Activated naive CD8-positive, alpha-beta T cell treated with anti-CD3 and anti-CD28 coated beads for 36 hours (primary cell): ENCODE results near the gene C1R. TPM values are rescaled to one million over a fixed set of nuclear protein-coding genes. Genes with fewer than 3 reads are reported as not detected.
A peak's percentile ranks its signal among the peaks of the same experiment; 100 is the strongest.
"Not testable (repeated sequence)": the region's sequence is repeated elsewhere in the genome, so short reads cannot be mapped to it uniquely, and the experiment has no call there.

Experiments used
- DNase-seq: peaks from one replicate; pipeline ENCODE4 v3.0.0; 2021
- H3K27ac Mint-ChIP-seq: one replicate; pipeline ENCODE4 v1.8.0; 2022; ENCODE audit warnings: mild to moderate bottlenecking, moderate library complexity, mixed read lengths
- H3K27me3 Mint-ChIP-seq: one replicate; pipeline ENCODE4 v1.8.0; 2022; ENCODE audit warnings: mild to moderate bottlenecking, mixed read lengths
- H3K36me3 Mint-ChIP-seq: one replicate; pipeline ENCODE4 v1.8.0; 2021; ENCODE audit warnings: mild to moderate bottlenecking, mixed read lengths
- H3K4me1 Mint-ChIP-seq: one replicate; pipeline ENCODE4 v1.8.0; 2021; ENCODE audit warnings: mixed read lengths
- H3K4me3 Mint-ChIP-seq: one replicate; pipeline ENCODE4 v1.8.0; 2022; ENCODE audit warnings: mild to moderate bottlenecking, moderate library complexity, mixed read lengths
- H3K9me3 Mint-ChIP-seq: one replicate; pipeline ENCODE4 v1.8.0; 2022; ENCODE audit warnings: mixed read lengths
- total RNA-seq, 2 experiments: library from RNA; stranded (reverse); gene quantifications; one replicate each; pipeline ENCODE4 v1.2.3, GENCODE V29; 2021

C1R gene
- total RNA-seq, 2 experiments from 2014 or later, result 1.6 to 2.5 TPM

DNA sequence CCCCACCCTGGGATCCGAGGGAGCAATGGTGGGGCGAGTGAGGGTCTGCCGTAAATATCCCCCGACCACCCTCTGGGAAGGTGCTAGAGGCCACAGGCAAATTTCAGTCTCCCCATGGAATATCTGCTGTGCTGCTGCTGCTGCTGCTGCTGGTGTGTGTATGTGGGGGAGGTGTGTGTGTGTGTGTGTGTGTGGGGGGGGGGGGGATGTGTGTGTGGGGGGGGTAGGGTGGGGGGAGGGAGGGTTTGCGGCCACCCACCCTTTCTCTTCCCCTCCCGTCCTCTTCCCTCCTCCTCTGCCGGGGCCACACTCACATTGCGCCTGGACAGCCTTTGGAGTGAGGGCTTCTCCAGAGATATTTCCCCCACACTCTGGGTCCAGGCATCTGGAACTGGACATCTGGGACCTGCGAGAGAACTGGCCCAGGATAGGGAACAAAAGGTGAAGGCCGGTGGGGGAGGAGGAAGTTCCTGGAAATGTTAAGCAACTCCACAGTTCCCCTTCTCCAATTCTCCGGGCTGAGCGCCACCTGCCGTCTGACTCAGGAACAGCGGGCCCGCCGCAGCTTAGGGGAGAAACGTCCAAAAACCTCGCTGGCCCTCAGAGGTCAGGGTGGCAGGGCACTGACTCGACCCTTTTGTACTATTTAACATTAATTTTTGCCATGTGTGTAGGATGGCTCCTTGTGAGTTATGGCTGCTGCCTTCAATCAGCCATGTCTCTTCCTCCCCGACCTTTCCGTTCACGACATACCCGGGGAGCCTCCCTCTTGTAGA, 16.7 kb upstream of the C1R start, which contains the start of gene C1RL:
TSS of gene C1RL (minus strand) at position 419 of the 776 bp plus-strand sequence. CDS start at position 385, 34 bp downstream.
- peak; percentile 79 for DNase-seq
- H3K27me3 Mint-ChIP-seq, result no peaks in the 10 kb centered on the region
- peaks cover 28% of the 10 kb centered on the region for H3K36me3 Mint-ChIP-seq
- H3K4me1 Mint-ChIP-seq, result peaks cover 27% of the 10 kb centered on the region
- H3K27ac Mint-ChIP-seq, result peak within 1 kb of the TSS; percentile 94
- H3K9me3 Mint-ChIP-seq, result peaks cover 16% of the 10 kb centered on the region
- peak within 1 kb of the TSS; percentile 95 for H3K4me3 Mint-ChIP-seq

DNA sequence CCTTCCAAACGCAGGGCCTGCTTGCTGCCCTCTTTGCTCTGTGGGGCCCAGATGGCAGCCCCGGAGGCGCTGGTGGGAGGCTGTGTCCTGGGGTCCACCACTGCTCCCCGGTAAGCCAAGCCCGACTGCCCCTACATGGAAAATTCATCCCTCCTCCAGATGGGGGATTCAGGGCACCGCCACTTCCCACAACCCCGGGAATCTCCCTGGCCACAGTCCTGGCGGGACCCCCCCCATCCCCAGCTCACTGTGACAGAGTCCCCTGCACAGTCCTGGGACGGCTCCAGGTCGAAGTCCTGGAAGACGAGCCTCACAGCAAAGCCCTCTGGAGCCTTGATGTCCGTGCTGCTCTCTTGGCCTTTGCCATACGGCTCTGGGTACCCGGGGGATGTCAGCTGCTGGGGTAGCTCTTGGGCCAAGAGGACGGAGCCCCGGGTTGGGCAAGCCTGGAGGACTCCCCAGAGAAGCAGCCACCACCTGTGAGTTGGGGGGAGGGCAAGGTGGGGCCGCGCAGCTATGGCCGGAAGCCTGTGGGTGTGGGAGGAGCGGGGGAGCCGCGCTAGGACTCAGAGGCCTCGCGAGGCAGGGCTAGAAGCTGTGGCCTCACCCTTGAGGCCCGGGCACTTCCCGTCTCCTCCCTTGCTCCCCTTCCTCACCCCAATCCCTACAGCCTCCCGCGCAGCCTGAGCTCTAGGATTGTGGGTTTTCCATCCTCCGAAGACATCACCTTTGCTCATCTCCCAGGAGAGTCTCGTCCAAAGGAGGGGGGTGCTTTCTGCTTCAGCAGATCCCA, 16.0 kb upstream of the C1R start:
- H3K4me1 Mint-ChIP-seq, result peaks cover 26% of the 10 kb centered on the region
- peaks cover 25% of the 10 kb centered on the region for H3K36me3 Mint-ChIP-seq
- H3K4me3 Mint-ChIP-seq, result peak overlapping the region; percentile 95
- no peaks in the 10 kb centered on the region for H3K27me3 Mint-ChIP-seq
- peak overlapping the region; percentile 94 for H3K27ac Mint-ChIP-seq
- DNase-seq, result peak; percentile 86
- H3K9me3 Mint-ChIP-seq, result peaks cover 16% of the 10 kb centered on the region

DNA sequence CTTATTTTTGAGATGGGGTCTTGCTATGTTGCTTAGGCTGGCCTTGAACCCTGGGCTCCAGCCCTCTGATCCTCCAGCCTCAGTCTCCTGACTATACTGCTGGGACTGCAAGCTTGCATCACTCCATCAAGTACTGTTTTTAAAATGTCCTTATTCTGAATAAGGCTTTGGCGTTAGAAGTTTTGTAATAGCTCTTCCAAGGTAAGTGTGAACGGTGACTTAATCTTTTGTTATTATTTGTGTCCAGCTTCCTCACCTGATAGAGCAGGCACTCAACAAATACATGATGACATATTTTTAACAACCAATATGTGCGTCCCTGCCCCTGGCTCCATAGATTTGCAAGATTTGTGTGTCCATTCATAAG, 15.4 kb upstream of the C1R start:
- peak overlapping the region; percentile 95 for H3K4me3 Mint-ChIP-seq

DNA sequence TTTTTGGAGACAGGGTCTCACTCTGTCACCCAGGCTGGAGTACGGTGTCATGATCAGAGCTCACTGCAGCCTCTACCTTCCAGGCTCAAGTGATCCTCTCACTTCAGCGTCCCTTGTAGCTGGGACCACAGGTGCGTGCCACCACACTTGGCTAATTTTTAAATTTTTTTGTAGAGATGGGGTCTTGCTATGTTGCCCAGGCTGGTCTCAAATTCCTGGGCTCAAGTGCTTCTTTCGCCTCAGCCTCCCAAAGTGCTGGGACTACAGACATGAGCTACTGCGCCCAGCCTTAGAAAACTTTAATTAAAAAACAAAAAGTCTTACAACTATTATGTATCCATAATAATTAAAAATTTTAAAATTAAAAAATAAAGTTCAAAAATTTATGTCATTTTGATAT, 14.9 kb upstream of the C1R start:
- not testable (repeated sequence) for DNase-seq, H3K27me3 Mint-ChIP-seq, H3K4me3 Mint-ChIP-seq, H3K27ac Mint-ChIP-seq
- peaks cover 16% of the 10 kb centered on the region for H3K9me3 Mint-ChIP-seq
- H3K36me3 Mint-ChIP-seq, result peaks cover 25% of the 10 kb centered on the region
- peaks cover 28% of the 10 kb centered on the region for H3K4me1 Mint-ChIP-seq

More for the DNA sequence above, 15.4 kb upstream of the C1R start:
- Mint-ChIP-seq H3K27me3 (no peaks in the 10 kb centered on the region), H3K9me3 (peaks cover 16% of the 10 kb centered on the region), H3K4me1 (peaks cover 26% of the 10 kb centered on the region), H3K36me3 (peaks cover 25% of the 10 kb centered on the region), H3K27ac (peak overlapping the region; percentile 94)
- DNase-seq, result no peak

DNA sequence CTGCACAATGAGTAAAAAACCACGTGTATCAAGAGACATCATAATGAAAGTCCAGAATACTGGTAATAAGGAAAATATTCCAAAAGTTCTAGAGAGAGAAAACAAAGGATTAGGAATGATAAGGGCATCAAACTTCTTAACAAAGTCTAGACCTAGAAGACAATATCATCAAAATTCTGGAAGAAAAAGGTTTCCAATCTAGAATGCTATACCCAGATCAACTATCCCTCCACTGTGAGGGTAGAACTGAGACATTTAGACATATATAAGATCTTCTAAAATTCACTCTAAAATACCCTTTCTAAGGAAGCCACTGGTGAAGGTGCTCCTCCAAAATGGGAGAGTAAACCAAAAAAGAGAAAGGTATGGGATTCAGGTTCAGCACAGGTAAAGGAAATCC, 13.8 kb upstream of the C1R start:
- H3K9me3 Mint-ChIP-seq, result peaks cover 16% of the 10 kb centered on the region
- H3K4me1 Mint-ChIP-seq, result peaks cover 28% of the 10 kb centered on the region
- no peak for DNase-seq
- H3K27ac Mint-ChIP-seq, result no peak overlapping the region
- H3K27me3 Mint-ChIP-seq, result no peaks in the 10 kb centered on the region
- no peak overlapping the region for H3K4me3 Mint-ChIP-seq
- peaks cover 25% of the 10 kb centered on the region for H3K36me3 Mint-ChIP-seq

DNA sequence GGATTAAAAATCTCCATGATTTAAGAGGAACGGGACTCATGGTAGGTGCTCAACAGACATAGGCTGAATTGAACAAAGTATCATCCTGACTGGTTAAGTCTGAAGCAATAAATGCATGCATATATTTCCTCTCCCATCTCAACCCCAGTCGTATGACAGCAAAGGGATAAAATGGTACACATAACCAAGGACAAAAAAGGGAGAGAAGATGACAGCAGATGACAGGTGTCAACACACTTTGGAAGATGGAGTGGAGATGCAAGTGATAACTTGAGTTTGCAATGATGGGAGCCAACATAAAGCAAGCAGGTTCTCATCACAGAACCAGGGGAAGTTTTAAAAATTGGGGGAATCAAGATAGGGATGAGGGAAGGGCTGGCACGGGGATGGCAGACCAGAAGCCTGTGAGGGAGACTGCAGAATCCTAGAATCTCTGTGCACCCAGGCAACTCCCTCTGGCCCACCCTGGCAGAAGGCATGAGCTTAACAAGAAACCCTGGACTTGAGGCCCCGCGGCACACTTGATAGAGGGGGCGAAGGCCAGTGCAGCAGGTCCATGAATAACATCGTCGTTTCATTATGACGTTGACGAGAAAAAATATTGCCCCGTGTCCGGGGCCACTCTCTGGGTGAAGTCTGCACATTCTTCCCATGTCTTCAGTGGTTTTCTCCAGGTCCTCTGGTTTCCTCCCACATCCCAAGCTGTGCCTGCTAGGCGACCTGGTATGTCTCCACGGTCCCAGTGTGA, 11.8 kb upstream of the C1R start:
- Mint-ChIP-seq H3K4me3 (no peak overlapping the region), H3K4me1 (peaks cover 18% of the 10 kb centered on the region), H3K27me3 (no peaks in the 10 kb centered on the region), H3K27ac (no peak overlapping the region), H3K36me3 (peaks cover 28% of the 10 kb centered on the region), H3K9me3 (peaks cover 16% of the 10 kb centered on the region)
- no peak for DNase-seq

DNA sequence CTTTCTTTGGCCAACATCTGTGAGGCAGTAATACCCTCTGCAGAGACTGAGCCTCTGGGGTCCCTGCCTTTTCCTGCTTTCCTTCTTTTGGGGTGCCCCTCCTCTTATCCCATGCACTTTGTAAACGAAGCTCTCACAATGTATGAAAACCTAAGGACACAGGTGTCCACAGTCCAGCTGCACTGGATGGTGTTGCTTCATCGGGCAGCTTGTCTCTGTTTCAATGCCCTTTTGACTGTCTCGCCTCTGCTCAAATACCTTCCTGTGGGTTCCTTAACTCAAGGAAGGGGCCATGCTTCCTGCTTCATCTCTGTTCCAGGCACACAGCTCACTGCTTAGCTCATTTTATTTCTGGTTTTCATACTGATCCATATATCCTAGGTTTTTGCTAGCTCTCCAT, 10.3 kb upstream of the C1R start:
- Mint-ChIP-seq H3K9me3 (peaks cover 16% of the 10 kb centered on the region), H3K27me3 (no peaks in the 10 kb centered on the region), H3K4me3 (no peak overlapping the region), H3K4me1 (peaks cover 12% of the 10 kb centered on the region), H3K27ac (peak overlapping the region; percentile 12), H3K36me3 (peaks cover 23% of the 10 kb centered on the region)
- DNase-seq, result no peak

DNA sequence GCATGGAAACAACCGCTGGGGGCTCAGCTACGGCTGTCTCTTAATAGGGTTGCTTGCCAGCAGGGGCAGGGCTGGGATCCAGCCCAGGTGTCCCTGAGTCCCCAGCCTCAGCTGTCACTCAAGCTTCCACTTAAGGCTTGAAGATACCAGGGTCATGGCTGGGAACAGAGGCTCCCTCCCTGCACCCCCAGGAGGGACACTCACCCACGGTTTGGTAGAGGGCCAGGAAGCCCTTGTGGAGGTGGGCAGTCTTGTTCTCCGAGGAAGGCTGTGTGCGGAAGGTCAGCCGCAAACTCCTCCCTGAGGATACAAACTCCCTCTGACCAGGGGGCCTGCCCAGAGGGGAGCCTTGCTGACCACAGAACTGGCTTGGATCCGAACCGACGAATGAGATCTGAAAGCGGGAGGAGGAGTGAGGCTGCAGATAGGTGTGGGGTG, 9.5 kb upstream of the C1R start:
- H3K27ac Mint-ChIP-seq, result no peak overlapping the region
- peaks cover 11% of the 10 kb centered on the region for H3K4me1 Mint-ChIP-seq
- no peak overlapping the region for H3K4me3 Mint-ChIP-seq
- no peaks in the 10 kb centered on the region for H3K27me3 Mint-ChIP-seq
- H3K9me3 Mint-ChIP-seq, result peaks cover 14% of the 10 kb centered on the region
- no peak for DNase-seq
- H3K36me3 Mint-ChIP-seq, result peaks cover 19% of the 10 kb centered on the region

DNA sequence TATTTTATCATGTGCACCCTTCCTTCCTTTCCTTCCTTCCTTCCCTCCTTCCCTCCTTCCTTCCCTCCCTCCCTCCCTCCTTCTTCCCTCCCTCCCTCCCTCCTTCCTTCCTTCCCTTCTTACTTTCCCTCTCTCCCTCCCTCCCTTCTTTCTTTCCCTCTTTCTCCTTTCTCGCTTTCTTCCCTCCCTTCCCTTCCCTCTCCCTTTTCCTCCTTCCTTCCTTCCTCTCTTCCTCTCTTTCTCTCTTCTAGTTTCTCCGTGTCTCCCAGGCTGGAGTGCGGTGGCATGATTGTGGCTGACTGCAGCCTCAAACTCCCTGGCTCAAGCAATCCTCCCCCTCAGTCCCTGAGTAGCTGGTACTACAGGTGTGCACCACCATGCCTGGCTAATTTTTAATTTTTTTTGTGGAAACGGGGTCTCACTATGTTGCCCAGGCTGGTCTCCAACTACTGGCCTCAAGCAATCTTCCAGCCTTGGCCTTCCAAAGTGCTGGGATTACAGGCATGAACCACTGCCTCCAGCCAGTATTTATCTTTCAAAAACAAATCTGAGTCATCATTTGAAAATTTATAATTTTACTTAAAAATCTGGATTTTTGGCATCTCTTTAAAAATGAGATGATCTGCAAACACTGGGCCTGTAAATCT, 8.9 kb upstream of the C1R start:
- H3K4me1 Mint-ChIP-seq, result peaks cover 7% of the 10 kb centered on the region
- peaks cover 8% of the 10 kb centered on the region for H3K9me3 Mint-ChIP-seq
- peak overlapping the region; percentile 26 for H3K27ac Mint-ChIP-seq
- H3K4me3 Mint-ChIP-seq, result no peak overlapping the region
- DNase-seq, result no peak
- H3K36me3 Mint-ChIP-seq, result peaks cover 14% of the 10 kb centered on the region
- no peaks in the 10 kb centered on the region for H3K27me3 Mint-ChIP-seq

DNA sequence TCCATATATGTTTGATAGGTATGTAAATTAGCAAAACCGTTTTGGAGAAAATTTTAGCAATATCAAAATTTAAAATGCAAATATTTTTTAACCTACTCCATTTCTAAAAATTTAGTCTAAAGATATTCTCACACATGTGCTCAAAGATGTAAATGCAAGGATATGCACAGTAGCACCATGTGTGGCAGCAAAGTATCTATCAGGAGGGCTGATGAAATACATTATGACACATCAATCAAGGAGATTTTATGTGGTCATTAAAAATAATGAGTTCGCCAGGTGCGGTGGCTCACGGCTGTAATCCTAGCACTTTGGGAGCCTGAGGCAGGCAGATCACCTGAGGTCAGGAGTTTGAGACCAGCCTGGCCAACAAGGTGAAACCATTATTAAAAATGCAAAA, 8.0 kb upstream of the C1R start:
- no peak overlapping the region for H3K27ac Mint-ChIP-seq
- H3K9me3 Mint-ChIP-seq, result no peaks in the 10 kb centered on the region
- H3K36me3 Mint-ChIP-seq, result peaks cover 6% of the 10 kb centered on the region
- H3K4me3 Mint-ChIP-seq, result no peak overlapping the region
- H3K27me3 Mint-ChIP-seq, result no peaks in the 10 kb centered on the region
- no peak for DNase-seq
- H3K4me1 Mint-ChIP-seq, result peaks cover 7% of the 10 kb centered on the region

DNA sequence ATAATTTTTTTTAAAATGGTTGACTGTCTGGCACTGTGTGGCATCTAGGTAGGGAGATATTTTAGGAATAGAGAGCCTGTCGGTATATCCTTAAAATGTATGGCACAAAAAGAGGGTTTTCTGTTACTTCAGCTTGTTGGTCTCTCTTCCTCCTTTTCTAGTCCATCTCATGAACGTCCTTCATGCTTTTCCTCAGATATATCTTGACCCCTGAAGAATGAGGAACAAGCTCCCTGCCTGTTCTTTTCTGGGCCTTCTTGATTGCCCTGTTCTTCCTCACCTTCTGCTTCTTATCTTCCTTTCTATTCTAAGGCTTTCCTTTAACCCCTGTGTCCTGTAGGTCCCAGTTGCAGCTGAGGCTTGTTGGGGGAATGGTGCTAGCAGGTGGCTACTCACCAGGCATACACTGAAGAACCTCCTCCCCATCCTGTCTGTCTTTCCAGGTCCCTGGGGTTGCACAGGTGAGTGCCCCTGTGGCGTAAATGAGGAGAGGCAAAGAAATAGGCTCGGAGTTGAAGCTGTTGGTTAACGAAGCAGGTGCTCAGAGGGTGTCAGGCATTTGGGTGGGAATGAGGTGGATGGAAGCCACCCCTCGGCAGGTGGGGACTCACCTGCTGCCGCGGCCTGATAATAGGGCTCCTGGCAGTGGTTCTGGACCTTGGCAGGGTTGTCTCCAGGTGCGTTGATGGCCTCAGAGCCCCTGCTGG, 7.2 kb upstream of the C1R start:
- no peak overlapping the region for H3K27ac Mint-ChIP-seq
- no peaks in the 10 kb centered on the region for H3K27me3 Mint-ChIP-seq
- DNase-seq, result no peak
- no peak overlapping the region for H3K4me3 Mint-ChIP-seq
- peaks cover 3% of the 10 kb centered on the region for H3K36me3 Mint-ChIP-seq
- peaks cover 7% of the 10 kb centered on the region for H3K4me1 Mint-ChIP-seq
- H3K9me3 Mint-ChIP-seq, result no peaks in the 10 kb centered on the region

DNA sequence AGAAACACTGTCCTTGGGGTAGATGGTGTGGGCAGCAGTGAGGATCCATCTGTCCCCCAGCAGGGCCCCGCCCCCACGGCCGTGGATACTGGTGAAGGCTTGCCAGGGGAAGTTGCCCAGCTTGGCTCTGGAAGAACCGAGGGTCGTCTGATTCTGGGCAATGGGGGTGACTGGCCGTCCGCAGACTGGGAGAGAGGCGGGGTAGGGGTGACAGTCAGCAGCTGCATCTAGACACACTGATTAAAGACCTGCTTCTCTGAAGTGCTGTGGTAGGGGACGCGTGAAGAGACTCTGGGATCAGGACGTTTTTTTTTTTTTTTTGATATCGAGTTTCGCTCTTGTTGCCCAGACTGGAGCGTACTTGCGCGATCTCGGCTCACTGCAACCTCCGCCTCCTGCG, 4.7 kb upstream of the C1R start:
- H3K36me3 Mint-ChIP-seq, result peaks cover 3% of the 10 kb centered on the region
- H3K9me3 Mint-ChIP-seq, result no peaks in the 10 kb centered on the region
- no peak for DNase-seq
- H3K27me3 Mint-ChIP-seq, result no peaks in the 10 kb centered on the region
- H3K4me1 Mint-ChIP-seq, result peaks cover 6% of the 10 kb centered on the region
- H3K4me3 Mint-ChIP-seq, result no peak overlapping the region
- H3K27ac Mint-ChIP-seq, result no peak overlapping the region

DNA sequence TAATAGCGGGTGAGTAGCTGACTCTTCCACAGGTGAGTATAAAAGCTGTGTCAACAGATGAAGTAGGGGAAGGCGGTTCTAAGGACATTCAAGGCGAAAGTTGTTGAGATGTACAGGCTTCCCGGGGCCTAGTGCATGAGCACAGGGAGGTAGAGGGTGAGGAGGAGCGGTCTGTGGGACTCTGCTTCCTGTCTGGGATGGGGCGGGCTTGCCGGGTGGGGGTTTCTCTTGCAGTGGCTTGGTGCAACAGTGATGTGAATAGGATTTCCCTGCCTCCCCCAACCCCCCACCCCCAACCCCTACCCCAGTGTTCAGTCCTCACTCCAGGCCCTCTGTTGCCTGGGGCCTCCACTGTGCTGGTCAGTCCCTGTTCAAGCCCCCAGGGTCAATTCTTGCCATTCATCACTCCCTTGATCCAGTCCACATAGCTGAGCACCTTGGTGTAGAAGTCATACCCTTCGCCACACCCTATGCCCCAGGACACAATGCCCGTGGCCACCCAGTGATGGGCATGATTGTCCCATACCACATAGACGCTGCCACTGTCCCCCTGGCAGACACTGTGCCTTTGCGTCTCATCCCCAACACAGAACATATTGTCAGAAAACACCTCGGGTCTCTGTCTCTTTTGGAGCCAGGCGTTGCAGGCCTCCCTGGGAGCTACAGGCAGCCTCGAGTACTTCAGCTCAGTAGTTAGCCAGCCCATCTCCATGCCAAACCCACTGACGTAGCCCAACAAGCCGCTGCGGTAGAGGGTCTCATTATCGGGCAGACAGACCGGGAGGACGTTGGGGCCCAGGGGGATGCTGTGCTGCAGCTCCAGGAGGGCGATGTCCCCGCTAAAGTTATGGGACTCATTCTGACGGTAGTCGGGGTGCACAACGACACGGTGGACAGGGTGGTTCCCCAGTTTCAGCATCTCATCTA, 4.0 kb upstream of the C1R start:
- Mint-ChIP-seq H3K36me3 (peaks cover 3% of the 10 kb centered on the region), H3K4me1 (peaks cover 7% of the 10 kb centered on the region), H3K4me3 (no peak overlapping the region), H3K27me3 (no peaks in the 10 kb centered on the region), H3K9me3 (no peaks in the 10 kb centered on the region), H3K27ac (no peak overlapping the region)
- DNase-seq, result no peak
